PC-3 (cell line): ENCODE data around the gene TTC7B. TPM values are rescaled to one million over a fixed set of nuclear protein-coding genes. Genes with fewer than 3 reads are reported as not detected.

ENCODE experiments used
- ATAC-seq: fragments of 200-7000 bp; cut with Tn5 transposase; 2 replicates; pipeline ENCODE4 v1.9.1; 2020; ENCODE audit warnings: mild to moderate bottlenecking, moderate library complexity
- BruUV-seq: library from RNA; stranded (reverse); fragments of 400-500 nt; replicated peaks from 2 replicates; lab custom pipeline; 2021; lab: Mats Ljungman, UMichigan
- CTCF ChIA-PET: fragments of 300-600 bp; sonication (Branson Sonifier 250); formaldehyde crosslinking; loops from one replicate; lab custom pipeline; 2022; ENCODE audit warnings: antibody characterized with exemption; lab: Charles Lee
- POLR2A ChIA-PET: fragments of 300-600 bp; sonication (Branson Sonifier 250); formaldehyde crosslinking; loops from one replicate; lab custom pipeline; 2022; ENCODE audit warnings: antibody characterized with exemption; ENCODE audit not compliant: unreplicated experiment; lab: Charles Lee
- DNase-seq: peaks from one replicate; pipeline ENCODE4 v3.0.0-alpha.2; 2015
- H2AFZ ChIP-seq: fragments of 300-600 bp; sonication (generic); 2 replicates; pipeline ENCODE4 v1.6.0; 2016; ENCODE audit warnings: antibody characterized with exemption, low read length
- H3F3A ChIP-seq: fragments of 300-600 bp; sonication (generic); one replicate; pipeline ENCODE4 v1.6.0; 2017; ENCODE audit warnings: antibody characterized with exemption, low read length, control low read depth, mild to moderate bottlenecking; ENCODE audit not compliant: unreplicated experiment
- H3K27ac ChIP-seq: fragments of 300-600 bp; sonication (generic); 2 replicates; pipeline ENCODE4 v1.5.1; 2016; ENCODE audit warnings: mild to moderate bottlenecking, low read length
- H3K27me3 ChIP-seq: fragments of 300-600 bp; sonication (generic); 2 replicates; pipeline ENCODE4 v1.6.1; 2016; ENCODE audit warnings: low read length, mixed read lengths
- H3K36me3 ChIP-seq: fragments of 300-600 bp; sonication (generic); 2 replicates; pipeline ENCODE4 v1.6.1; 2016; ENCODE audit warnings: low read depth, mixed run types, low read length, mixed read lengths
- H3K4me1 ChIP-seq: fragments of 300-600 bp; sonication (generic); 2 replicates; pipeline ENCODE4 v1.5.1; 2016; ENCODE audit warnings: low read length; ENCODE audit not compliant: insufficient read depth
- H3K4me2 ChIP-seq: fragments of 300-600 bp; sonication (generic); 2 replicates; pipeline ENCODE4 v1.6.0; 2016; ENCODE audit warnings: low read length
- H3K4me3 ChIP-seq: fragments of 300-600 bp; sonication (generic); 2 replicates; pipeline ENCODE4 v1.5.1; 2016; ENCODE audit warnings: mild to moderate bottlenecking, low read length, mixed read lengths
- H3K79me2 ChIP-seq: fragments of 300-600 bp; sonication (generic); 2 replicates; pipeline ENCODE4 v1.6.1; 2017; ENCODE audit warnings: low read length, mixed read lengths
- H3K9ac ChIP-seq: fragments of 300-600 bp; sonication (generic); 2 replicates; pipeline ENCODE4 v1.6.0; 2016; ENCODE audit warnings: mild to moderate bottlenecking, low read length
- H3K9me2 ChIP-seq: fragments of 300-600 bp; sonication (generic); replicated peaks from 2 replicates; pipeline ENCODE4 v1.6.1; 2016; ENCODE audit warnings: mixed run types, low read length, mixed read lengths
- H3K9me3 ChIP-seq: fragments of 300-600 bp; sonication (generic); 2 replicates; pipeline ENCODE4 v1.6.1; 2016; ENCODE audit warnings: low read length, mixed read lengths
- H4K20me1 ChIP-seq: fragments of 300-600 bp; sonication (generic); 2 replicates; pipeline ENCODE4 v1.6.1; 2016; ENCODE audit warnings: low read length, mixed read lengths
- EZH2 ChIP-seq: fragments of 300-600 bp; sonication (generic); IDR thresholded peaks from one replicate; pipeline ENCODE4 v1.6.1; 2017; ENCODE audit warnings: antibody characterized with exemption, mild to moderate bottlenecking, low read length; ENCODE audit not compliant: unreplicated experiment
- EZH2phosphoT487 ChIP-seq: fragments of 300-600 bp; sonication (generic); IDR thresholded peaks from 2 replicates; pipeline ENCODE4 v1.6.1; 2018; ENCODE audit warnings: mild to moderate bottlenecking, antibody characterized with exemption, low read length, borderline replicate concordance
- intact Hi-C: fragments of 100-400 bp; cut with micrococcal nuclease; formaldehyde crosslinking; loops from 2 replicates; pipeline ENCODE4 v1.9.0; 2023
- total RNA-seq: library from RNA; depleted of rRNA; stranded (reverse); fragments of >200 nt; gene quantifications from 2 replicates; pipeline ENCODE4 v1.2.3, GENCODE V29; 2014
- TF ChIP-seq, protein P1 (sequence below): fragments of 300-600 bp; sonication (generic); conservative IDR thresholded peaks from 2 replicates; pipeline ENCODE4 v1.5.1; 2017; ENCODE audit warnings: antibody characterized with exemption, low read depth, mild to moderate bottlenecking, low read length

The TTC7B gene
- total RNA-seq, 1 experiment from 2014 or later: 45.6 TPM

GRCh38 chr14:90781876-90782275 is 34.4 kb downstream of the TTC7B start:
- Histone ChIP-seq H3K36me3 (no peaks in the 10 kb centered on the region), H3F3A (no peaks in the 10 kb centered on the region), H3K4me2 (no peak overlapping the region), H3K9me2 (no peaks in the 10 kb centered on the region), H3K4me1 (no peaks in the 10 kb centered on the region), H3K27ac (no peak overlapping the region), H3K4me3 (no peak overlapping the region), H3K27me3 (no peaks in the 10 kb centered on the region), H2AFZ (no peak overlapping the region), H4K20me1 (no peaks in the 10 kb centered on the region), H3K79me2 (no peaks in the 10 kb centered on the region), H3K9ac (no peak overlapping the region), H3K9me3 (no peaks in the 10 kb centered on the region)
- no peak for TF ChIP-seq EZH2phosphoT487
- TF ChIP-seq, protein P1, sequence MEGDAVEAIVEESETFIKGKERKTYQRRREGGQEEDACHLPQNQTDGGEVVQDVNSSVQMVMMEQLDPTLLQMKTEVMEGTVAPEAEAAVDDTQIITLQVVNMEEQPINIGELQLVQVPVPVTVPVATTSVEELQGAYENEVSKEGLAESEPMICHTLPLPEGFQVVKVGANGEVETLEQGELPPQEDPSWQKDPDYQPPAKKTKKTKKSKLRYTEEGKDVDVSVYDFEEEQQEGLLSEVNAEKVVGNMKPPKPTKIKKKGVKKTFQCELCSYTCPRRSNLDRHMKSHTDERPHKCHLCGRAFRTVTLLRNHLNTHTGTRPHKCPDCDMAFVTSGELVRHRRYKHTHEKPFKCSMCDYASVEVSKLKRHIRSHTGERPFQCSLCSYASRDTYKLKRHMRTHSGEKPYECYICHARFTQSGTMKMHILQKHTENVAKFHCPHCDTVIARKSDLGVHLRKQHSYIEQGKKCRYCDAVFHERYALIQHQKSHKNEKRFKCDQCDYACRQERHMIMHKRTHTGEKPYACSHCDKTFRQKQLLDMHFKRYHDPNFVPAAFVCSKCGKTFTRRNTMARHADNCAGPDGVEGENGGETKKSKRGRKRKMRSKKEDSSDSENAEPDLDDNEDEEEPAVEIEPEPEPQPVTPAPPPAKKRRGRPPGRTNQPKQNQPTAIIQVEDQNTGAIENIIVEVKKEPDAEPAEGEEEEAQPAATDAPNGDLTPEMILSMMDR: no peak
- no peak for TF ChIP-seq EZH2
- DNase-seq (no peak), ATAC-seq (no peak)
- intact Hi-C loops: no loop called here
- BruUV-seq: no TSS peak
- ChIA-PET CTCF (no interaction called here), POLR2A (no interaction called here)

DNA sequence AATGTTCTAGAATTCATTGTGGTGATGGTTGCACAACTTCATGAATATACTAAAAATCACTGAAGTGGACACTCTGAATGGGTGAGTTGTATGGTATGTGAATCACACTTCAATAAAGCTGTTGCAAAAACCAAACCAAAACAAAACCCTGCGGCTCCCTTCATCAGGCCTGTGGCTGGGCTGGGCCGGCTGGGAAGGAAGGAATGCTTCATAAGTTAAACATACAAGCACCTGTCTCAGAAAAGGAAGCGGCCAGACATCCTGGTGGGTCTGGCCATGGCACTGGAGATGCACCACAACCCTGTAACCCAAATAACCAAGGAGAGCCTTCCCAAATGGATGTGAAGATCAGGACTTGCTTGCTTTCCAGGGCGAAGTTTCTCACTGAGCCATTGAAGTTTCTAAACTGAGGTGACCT is 34.9 kb downstream of the TTC7B start:
- peak; percentile 63 for DNase-seq
- Histone ChIP-seq H4K20me1 (no peaks in the 10 kb centered on the region), H3K4me2 (no peak overlapping the region), H3K27ac (no peak overlapping the region), H2AFZ (no peak overlapping the region), H3K9me2 (no peaks in the 10 kb centered on the region), H3K27me3 (no peaks in the 10 kb centered on the region), H3K9me3 (no peaks in the 10 kb centered on the region), H3K79me2 (no peaks in the 10 kb centered on the region), H3K4me3 (no peak overlapping the region), H3K4me1 (no peaks in the 10 kb centered on the region), H3K9ac (no peak overlapping the region), H3F3A (no peaks in the 10 kb centered on the region), H3K36me3 (no peaks in the 10 kb centered on the region)
- peak; percentile 42 for ATAC-seq
- BruUV-seq: no TSS peak
- ChIA-PET CTCF (no interaction called here), POLR2A (no interaction called here)
- intact Hi-C loops: no loop called here
- TF ChIP-seq EZH2 (no peak), EZH2phosphoT487 (no peak)
- TF ChIP-seq, protein P1: no peak

- H3F3A ChIP-seq: no peaks in the 10 kb centered on the region
- no peaks in the 10 kb centered on the region for H3K27me3 ChIP-seq
- H3K36me3 ChIP-seq: no peaks in the 10 kb centered on the region
- no TSS peak for BruUV-seq
- H3K4me2 ChIP-seq: no peak overlapping the region
- no peaks in the 10 kb centered on the region for H4K20me1 ChIP-seq
- ChIA-PET CTCF (no interaction called here), POLR2A (no interaction called here)
- no peak overlapping the region for H3K4me3 ChIP-seq
- H3K27ac ChIP-seq: no peak overlapping the region
- no peak for TF ChIP-seq EZH2phosphoT487
- no peak for TF ChIP-seq EZH2
- TF ChIP-seq, protein P1: no peak
- no peak overlapping the region for H3K9ac ChIP-seq
- H3K4me1 ChIP-seq: no peaks in the 10 kb centered on the region
- DNase-seq (no peak), ATAC-seq (no peak)
- intact Hi-C loops: no loop called here
- H3K9me2 ChIP-seq: no peaks in the 10 kb centered on the region
- no peak overlapping the region for H2AFZ ChIP-seq
- H3K9me3 ChIP-seq: no peaks in the 10 kb centered on the region
- H3K79me2 ChIP-seq: no peaks in the 10 kb centered on the region
Measured at GRCh38 chr14:90780519-90780918, 35.7 kb downstream of the TTC7B start.
